Stimulated activated CD4-positive, alpha-beta T cell treated with anti-CD3 and anti-CD28 coated beads, Interleukin-2, amount 100 ng/mL, for 4 hours (primary cell): ENCODE measurements around the gene BMP8A.
"Not testable (repeated sequence)": the region's sequence is repeated elsewhere in the genome, so short reads cannot be mapped to it uniquely, and the experiment has no call there.

Experiments
- DNase-seq: peaks from one replicate; pipeline ENCODE4 v3.0.0-alpha.2; 2020; ENCODE audit warnings: low read depth

Gene BMP8A

GRCh38 chr1:39507230-39507928 is 15.9 kb downstream of the BMP8A start:
- no peak for DNase-seq

DNA sequence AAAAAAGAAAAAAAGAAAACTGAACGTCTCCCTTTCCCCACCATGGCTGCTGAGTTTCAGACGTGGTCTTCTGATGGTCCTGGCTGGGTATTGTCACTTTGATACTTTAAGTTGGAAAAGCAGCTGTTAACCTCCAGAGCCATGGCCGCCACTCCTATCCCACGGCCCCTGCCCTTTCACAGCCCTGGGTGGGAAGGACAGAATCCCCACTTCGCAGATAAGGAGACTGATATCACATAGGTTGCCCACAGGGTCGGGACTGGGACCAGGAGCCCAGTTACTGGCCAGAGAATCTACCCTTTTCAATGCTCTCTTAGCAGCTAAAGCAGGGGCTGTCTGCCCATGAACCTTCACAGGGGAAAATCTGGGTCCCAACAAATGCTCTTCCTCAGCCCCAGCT is 16.8 kb downstream of the BMP8A start:
- DNase-seq: no peak

GRCh38 chr1:39508857-39509305 is 17.4 kb downstream of the BMP8A start:
- no peak for DNase-seq

DNA sequence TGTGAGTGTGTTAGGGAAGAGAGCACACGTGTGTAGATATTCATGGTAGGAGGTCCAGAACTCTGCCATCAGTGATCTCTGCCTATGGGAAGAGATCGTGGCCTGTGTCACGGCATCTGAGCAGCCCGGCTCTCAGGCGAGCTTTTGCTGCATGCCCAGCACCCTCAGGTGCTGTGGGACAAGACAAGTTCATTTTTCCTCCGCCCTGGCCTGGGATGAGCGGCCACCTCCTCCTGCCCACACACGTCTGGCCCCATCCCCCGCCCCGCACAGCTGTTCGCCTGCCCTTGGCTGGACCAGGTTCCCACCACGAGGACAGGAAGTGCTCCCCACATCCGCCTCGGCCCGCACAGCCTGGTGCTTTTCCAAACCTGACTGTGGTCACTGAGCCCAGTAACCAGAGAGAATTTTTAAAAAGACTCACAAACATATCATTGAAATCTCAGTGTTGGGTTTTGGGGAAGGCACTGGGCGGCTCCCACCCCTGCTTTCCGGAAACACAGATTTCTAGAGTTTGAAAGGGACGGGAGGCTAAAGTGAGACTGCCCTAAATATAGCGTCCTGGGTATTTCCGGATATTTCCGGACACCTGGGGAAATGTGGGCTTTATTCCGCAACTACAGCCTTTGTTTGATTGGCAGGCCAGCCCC is 18.0 kb downstream of the BMP8A start:
- no peak for DNase-seq

DNA sequence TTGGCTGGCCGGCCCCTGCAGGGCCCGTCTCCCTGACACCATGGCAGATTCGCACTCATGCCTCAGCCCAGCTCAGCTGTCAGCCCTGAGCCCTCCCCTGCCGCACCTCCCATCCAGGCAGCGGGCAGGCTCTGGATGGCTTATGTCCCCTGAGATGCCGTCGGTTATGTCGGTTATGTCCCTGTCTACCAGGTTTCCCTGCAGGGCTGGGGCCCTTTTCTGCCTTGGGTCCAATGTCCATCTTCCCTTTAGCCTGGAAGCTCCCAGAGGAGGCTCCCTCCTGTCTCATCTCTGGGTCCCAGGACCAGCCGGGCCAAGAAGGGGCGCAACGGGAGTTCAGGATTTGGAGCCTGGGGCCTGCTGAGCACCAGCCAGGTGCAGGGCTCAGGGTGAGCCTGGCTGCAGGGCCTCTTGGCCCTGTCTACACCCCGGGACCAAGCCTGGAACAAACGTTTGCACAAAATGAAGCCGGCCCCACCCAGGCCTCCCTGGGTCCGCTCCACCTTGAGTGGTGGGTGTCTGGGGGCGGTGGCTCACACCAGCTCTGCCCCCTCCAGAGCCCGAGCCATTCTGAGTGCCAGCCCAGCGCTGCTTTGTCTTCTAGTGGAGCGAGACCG is 19.2 kb downstream of the BMP8A start:
- not testable (repeated sequence) for DNase-seq

DNA sequence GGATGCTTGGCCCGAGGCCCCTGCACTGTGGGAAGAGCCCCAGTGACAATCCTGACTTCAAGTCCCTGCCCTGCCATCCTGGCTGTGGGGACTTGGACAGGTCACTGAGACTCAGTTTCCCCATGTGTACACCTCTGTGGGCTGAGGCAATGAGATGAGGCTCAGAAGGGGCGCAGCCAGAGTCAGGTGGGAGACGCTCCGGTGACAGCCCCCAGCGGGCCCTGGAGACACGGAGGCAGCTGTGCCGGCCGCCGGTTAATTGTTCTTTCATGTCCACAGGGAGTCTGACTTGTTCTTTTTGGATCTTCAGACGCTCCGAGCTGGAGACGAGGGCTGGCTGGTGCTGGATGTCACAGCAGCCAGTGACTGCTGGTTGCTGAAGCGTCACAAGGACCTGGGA is 20.0 kb downstream of the BMP8A start:
- DNase-seq: not testable (repeated sequence)

DNA sequence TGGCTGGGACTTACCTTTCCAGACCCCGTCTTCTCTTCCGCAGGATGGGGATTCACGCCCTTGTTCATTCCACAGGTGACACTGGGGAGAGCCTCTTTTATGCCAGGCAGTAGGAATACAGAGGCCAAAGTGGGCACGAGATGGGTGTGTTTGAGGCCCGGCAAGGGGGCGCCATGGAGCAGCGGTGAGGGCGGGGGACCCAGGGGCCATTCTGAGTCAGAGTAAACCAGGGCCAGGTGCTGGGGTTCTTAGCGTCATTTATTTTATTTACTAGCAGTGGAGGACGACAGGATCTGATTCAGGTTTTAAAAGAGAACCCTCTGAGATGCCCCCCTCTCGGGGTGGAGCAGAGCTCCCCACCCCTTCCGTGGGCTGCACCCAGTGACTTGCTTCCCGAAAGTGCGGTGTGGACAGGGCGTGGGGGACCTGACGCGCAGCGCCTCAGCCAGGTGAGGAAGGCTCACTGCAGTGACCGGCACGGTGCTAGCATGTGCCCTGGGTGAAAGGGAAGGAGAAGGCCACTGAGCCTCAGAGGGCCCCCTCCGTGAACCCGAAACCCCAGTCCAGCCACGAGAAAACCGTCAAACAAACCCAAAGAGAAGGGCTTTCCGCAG is 20.9 kb downstream of the BMP8A start:
- DNase-seq: not testable (repeated sequence)

DNA sequence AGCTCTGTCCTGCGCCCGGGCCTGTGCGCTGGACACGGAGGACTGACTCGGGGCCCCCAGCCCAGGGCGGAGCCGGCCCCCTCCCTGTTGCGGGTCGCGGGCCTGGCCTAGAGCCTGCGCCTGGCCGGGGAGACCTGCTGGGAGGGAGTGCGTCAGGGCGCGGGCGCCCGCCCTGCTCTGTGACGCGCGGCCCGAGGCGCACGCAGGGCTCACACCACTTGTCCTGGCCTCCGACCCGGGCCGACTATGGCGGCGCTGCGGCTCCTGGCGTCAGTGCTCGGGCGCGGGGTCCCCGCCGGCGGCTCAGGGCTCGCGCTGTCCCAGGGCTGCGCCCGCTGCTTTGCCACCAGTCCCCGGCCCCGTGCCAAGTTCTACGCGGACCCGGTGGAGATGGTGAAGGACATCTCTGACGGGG is 23.3 kb downstream of the BMP8A start:
- DNase-seq: not testable (repeated sequence)

GRCh38 chr1:39515131-39516086 is 24.0 kb downstream of the BMP8A start:
- peak; percentile 19 for DNase-seq

DNA sequence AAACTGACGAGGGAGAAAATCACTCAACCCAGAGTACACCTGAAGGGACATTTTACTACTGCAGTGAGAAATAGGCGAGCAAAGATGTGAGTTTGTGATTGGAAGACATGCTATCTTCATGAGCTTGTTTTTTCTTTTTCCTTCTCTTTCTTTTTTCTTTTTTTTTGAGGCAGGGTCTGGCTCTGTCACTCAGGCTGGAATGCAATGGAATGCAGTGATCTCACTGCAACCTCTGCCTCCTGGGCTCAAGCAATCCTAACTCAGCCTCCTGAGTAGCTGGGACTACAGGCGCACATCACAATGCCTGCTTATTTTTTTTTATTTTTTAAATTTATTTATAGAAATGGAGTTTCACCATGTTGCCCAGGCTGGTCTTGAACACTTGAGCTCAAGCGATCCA is 25.4 kb downstream of the BMP8A start:
- not testable (repeated sequence) for DNase-seq

- DNase-seq: not testable (repeated sequence)
Observed at GRCh38 chr1:39517936-39518335, 26.5 kb downstream of the BMP8A start.

- not testable (repeated sequence) for DNase-seq
Observed at GRCh38 chr1:39519376-39519775, 27.9 kb downstream of the BMP8A start.

DNA sequence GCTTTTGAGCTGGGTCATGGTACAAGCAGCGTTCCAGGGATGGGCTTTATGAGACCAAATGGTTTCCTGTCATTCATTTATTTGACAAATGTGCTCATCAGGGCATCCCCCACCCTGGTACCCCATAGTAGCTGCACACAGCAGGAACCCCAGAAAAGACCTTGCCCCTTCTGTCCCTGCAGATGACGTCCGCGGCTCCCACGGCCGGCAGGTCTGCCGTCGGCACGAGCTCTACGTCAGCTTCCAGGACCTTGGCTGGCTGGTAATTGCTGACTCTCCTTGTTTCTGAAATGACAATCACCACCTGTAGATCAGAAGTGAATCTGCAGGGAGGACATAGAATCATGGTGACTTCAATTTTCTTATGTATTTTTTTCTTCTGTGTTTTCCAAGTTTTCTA is 30.8 kb downstream of the BMP8A start:
- DNase-seq: not testable (repeated sequence)

GRCh38 chr1:39522661-39523567 is 31.5 kb downstream of the BMP8A start:
- no peak for DNase-seq

GRCh38 chr1:39524171-39524570 is 32.7 kb downstream of the BMP8A start:
- no peak for DNase-seq

GRCh38 chr1:39524591-39525365 is 33.3 kb downstream of the BMP8A start:
- DNase-seq: no peak

DNA sequence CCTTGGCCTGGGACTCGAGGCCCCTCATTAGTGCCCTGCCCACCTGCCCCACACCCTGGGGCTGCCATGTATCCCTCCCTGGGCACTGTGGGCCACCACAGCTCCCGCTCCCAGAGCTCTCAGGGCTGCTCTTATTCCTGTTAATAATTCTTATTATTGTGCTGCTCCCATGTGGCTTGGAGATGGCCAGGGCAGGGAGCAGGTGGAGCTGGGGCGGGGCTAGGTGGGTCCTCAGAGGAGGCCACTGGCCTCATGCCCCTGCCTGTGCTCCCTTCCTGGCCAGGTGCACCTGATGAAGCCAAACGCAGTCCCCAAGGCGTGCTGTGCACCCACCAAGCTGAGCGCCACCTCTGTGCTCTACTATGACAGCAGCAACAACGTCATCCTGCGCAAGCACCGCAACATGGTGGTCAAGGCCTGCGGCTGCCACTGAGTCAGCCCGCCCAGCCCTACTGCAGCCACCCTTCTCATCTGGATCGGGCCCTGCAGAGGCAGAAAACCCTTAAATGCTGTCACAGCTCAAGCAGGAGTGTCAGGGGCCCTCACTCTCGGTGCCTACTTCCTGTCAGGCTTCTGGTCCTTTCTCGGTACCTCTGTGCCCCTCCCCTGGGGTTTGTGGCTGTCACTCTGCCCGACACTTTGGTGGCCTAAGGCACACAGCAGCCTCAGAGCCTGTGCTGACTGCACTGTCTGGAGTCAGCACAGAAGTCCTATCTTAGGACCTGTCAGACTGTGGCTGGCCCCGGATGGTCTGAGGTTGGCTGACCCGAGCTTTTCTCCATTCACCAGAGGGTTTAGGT is 34.1 kb downstream of the BMP8A start:
- no peak for DNase-seq

GRCh38 chr1:39526466-39527189 is 35.2 kb downstream of the BMP8A start:
- DNase-seq: no peak
